H4 (cell line): ENCODE data around the gene RABIF. TPM values are rescaled to one million over a fixed set of nuclear protein-coding genes. Genes with fewer than 3 reads are reported as not detected.
"Not testable (repeated sequence)": the region's sequence is repeated elsewhere in the genome, so short reads cannot be mapped to it uniquely, and the experiment has no call there.

ENCODE experiments used
- DNase-seq: peaks from one replicate; pipeline ENCODE4 v3.0.0-alpha.2; 2015; ENCODE audit warnings: low spot score
- total RNA-seq: library from RNA; depleted of rRNA; stranded (reverse); fragments of >200 nt; shearing (Covaris generic); gene quantifications from 2 replicates; pipeline ENCODE4 v1.2.3, GENCODE V29; 2014; rRNA removed

Gene RABIF
- 6.4 and 7.5 TPM in 2 replicates for total RNA-seq

DNA sequence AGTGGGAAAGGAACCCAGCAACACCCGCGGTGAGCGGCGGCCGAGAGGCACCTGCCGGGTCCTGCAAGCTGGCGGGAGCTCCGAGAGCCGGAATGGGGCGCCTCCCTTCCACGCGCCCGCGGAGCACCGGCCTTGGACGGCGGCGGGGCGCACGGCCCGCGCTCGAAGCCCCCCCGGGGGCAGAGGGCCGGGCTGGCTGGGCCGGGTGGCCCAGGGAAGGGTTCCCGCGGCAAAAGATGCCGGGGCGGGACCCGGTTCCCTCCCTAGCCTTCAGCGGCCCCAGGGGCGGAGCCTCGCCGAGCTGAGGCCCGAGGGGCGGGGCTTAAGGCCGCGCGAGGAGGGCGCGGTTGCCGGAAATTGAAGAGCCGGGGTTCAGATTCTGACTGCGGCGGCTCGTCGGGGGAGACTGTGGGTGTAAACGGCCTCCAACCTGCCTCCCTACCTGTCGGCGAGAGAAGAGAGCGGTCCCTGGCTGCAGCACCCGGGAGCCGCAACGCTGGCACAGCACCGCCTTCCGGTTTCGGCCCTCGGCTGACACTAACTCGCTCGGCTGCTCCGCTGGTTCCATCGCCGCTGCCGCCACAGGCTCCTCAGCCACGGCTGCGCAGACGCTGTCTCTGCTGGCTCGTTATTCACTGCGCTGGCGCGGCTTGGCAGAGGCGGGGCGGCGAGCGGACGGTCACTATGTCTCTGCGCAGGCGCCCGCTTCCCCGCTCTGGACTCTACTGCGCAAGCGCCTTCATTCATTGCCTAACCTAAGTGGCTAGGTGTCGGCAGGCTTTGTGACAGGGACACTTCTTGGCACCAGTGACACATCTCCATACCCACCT, at the start of gene RABIF:
Gene RABIF (minus strand): TSS at position 619 of the 830 bp plus-strand sequence. CDS start 51 bp downstream, at position 568.
- peak; percentile 94 for DNase-seq

DNA sequence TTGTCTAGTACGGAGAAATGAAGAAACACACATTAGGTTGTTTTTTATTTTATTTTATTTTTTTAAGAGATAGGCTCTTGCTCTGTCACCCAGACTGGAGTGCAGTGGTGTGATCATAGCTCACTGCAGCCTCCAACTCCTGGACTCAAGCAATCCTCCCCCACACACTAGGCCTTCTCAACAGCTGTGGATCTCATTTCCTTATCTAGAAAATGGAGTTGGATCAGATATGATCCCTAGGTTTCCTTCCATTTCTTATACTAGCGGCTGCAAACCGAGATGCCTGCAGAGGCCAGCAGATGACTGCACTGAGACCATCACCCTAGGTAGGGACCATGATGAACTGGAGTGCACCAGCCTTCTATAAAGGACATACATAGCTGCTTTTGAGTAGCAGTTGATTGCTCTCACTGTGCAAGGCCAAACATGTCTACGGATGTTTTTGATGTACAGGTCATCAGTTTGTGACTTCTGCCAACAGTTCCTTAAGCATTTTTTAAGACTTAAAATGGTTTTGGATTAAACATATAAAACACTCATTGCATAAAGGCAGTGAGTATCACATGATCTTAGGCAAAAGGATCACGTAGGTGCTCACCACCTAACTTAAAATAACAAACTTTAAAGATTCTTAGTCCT, 49.5 kb upstream of the RABIF start:
- no peak for DNase-seq

DNA sequence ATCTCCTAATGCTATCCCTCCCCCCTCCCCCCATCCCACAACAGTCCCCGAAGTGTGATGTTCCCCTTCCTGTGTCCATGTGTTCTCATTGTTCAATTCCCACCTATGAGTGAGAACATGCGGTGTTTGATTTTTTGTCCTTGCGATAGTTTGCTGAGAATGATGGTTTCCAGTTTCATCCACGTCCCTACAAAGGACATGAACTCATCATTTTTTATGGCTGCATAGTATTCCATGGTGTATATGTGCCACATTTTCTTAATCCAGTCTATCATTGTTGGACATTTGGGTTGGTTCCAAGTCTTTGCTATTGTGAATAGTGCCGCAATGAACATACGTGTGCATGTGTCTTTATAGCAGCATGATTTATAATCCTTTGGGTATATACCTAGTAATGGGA, 47.5 kb upstream of the RABIF start:
- not testable (repeated sequence) for DNase-seq

DNA sequence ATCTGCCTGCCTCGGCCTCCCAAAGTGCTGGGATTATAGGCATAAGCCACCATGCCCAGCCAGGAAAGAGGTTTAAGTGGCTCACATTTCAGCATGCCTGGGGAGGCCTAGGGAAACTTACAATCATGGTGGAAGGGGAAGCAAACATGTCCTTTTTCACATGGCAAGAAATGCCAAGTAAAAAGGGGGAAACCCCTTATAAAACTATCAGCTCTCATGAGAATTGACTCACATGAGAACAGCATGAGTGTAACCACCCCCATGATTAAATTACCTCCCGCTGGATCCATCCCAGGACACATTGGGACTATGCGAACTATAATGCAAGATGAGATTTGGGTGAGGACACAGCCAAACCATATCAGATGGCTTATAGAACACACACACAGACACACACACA, 46.9 kb upstream of the RABIF start:
- no peak for DNase-seq

DNA sequence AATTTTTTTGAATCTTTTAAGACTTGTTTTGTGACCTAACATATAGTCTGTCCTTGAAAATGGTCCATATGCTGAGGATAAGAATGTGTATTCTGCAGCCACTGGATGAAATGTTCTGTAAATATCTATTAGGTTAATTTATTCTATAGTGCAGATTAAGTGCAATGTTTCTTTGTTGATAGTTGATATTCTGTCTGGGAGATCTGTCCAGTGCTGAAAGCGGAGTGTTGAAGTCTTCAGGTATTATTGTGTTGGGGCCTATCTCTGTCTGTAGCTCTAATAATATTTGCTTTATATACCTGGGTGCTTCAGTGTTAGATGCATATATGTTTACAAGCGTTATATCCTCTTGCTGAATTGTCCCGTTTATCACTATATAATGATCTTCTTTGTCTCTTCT, 45.8 kb upstream of the RABIF start:
- no peak for DNase-seq

DNA sequence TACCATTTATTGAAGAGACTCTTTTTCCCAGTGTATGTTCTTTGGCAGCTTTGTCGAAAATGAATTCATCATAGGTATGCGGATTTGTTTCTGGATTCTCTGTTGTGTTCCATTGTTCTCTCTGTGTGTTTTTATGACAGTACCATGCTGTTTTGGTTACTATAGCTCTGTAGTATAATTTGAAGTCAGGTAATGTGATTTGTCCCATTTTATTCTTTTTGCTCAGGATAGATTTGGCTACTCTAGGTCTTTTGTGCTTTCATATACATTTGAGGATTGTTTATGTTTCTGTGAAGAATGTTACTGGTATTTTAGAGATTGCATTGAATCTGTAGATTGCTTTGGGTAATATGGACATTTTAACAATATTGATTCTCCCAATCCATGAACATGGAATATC, 43.5 kb upstream of the RABIF start:
- no peak for DNase-seq

DNA sequence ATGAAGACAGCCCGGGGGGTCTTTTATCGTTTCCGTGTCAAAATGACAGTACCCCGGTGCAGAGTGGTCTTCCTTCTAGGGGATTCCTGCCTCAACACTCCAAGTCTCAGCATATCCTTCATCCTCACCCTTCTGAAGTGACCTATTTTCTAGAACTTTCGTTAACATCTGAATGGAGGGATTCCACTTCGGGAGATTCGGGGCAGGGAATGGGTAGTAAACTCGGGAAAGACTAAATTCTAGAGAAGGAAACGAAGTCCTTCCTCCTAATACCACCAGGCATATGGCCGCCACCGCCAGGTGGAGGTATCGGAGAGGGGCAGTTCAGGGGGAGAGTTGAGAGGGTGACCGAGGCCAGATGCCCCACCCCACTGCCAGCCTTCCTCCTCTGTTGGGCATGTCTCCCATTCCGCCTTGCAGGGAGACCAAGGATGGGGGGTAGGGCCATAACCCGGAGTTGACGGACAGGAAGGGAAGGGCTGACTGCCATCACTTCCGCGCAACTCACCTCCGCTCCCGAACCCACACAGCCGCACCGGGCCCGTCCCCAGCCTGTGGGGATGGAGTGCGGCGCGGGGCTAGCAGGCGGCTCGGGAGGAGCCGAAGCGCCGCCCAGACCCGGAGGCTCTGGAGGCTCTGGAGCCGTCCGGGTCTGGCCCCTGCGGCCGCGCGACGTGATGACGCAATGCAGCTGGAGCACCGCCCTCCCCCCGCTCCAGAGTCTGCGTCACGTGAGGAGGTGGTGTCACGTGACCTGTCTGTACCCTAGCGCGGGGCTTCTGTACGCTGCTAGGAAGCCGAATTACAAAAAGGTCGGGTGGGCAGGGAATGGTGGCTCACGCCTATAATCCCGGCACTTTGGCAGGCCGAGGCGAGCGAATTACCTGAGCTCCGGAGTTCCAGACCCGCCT, 37.9 kb upstream of the RABIF start, which contains the start of gene KLHL12:
Gene KLHL12 (minus strand): TSS at position 654 of the 911 bp plus-strand sequence. CDS start 2,072 bp downstream, outside the sequence.
- peak; percentile 95 for DNase-seq

DNA sequence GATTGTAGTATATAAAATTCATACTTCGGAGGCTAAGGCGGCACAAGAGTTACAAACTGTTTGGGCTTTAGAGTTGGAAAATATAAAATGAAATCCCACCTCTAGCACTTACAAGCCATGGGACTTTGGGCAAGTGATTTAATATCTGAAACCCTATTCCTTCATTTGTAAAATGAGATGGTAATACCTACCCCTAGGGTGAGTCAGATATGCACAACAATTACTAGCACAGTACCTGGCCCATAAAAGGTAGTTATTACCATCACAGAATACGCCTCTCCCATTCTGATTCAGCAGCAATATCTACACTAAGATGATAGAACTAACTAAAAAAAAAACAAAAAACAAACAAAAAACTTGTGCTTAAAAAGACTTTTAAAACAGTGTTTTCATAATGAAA, 34.6 kb upstream of the RABIF start:
- DNase-seq, result no peak

DNA sequence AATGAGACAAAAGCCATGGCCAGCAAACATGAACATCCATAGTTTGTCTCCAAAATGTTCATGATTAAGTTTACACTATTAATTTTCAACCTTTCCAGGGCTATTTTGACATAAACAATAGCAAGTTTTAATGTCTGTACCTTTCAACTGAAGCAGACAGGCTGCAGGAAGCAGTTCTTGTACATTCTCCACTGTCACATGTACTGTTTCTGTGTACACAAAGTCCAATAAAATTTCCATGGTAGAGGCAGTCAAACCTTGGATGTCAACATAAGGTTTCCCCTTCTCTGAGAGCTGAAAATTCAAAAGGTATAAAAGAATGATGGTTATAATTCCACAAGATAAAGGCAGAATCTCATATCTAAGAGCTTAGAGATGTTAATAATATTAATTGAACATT, 30.7 kb upstream of the RABIF start:
- DNase-seq, result no peak

DNA sequence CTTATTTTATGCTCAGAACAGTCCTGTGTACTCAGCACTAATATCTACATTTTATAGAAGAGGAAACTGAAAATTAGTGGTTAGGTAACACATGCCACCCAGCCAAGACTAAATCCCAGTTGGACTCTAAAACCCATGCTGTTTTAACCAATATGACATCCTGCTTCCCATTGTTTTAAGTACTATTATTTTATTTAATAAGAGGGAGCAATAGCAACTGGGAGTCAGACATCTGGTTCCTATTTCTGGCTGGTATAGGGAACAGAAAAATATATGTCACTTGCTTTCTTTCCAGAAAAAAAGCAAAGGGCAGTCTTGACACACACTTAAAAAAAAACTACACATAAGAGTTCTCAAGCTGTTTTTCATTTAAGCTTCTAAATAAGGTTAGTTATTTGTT, 26.2 kb upstream of the RABIF start:
- no peak for DNase-seq

DNA sequence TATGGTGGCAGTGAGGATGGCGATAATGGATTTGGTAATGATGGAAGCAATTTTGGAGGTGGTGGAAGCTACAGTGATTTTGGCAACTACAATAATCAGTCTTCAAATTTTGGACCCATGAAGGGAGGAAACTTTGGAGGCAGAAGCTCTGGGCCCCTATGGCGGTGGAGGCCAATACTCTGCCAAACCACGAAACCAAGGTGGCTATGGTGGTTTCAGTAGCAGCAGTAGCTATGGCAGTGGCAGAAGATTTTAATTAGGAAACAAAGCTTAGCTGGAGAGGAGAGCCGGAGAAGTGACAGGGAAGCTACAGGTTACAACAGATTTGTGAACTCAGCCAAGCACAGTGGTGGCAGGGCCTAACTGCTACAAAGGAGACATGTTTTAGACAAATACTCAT, 23.5 kb upstream of the RABIF start:
- not testable (repeated sequence) for DNase-seq

DNA sequence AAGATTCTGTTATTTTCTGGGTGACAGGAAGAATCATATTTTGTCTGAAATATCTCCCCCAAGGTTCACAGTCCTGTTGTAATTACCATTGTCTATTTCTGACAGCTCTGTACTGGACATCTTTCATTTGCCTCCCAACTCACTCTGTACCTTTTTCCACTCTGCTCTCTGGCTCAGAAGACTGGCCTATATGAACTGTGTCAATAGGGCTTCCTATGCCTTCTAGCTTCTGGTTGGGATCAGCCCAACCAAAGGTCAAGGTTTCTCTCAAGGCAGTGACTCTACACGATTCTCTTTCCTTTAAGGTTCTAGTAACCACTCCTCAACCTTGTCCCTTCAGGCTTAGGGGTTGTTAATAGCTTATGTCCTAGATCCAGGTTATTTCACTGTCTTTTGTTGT, 20.5 kb upstream of the RABIF start:
- DNase-seq, result no peak

DNA sequence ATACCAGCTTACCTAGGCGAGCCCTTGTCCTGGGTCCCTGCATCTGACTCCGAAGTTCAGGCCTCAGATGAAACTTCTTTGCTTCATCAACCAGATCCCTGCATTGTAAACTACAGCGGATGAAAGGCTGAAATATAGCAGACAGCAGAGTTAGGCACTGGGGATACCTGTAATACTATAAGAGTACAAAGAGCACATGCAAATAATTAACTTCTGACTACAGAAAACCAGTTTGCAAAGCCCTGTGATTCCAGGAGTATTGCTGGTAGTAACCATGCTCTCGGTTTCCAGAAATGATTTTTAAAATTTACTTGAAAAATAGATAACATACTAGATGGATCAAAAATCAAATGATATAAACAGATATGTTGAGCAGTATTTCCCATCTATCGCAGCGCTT, 20.0 kb upstream of the RABIF start:
- no peak for DNase-seq

DNA sequence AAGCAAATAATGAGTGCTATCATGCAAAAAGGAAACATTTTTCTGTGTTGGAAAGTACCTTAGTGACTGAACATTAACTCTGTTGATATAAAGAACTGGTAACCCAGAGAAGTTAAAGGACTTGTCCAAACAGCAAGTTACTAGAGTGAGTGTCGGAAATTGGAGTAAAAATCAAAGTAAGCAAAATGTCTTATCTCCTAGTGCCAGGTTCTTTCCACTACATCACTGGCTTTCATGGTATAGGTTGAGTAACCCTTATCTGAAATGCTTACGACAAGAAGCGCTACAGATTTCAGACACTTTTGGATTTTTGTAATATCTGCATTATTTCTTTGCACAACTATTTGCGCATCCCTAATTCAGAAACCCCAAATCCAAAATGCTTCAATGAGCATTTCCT, 16.4 kb upstream of the RABIF start:
- no peak for DNase-seq

DNA sequence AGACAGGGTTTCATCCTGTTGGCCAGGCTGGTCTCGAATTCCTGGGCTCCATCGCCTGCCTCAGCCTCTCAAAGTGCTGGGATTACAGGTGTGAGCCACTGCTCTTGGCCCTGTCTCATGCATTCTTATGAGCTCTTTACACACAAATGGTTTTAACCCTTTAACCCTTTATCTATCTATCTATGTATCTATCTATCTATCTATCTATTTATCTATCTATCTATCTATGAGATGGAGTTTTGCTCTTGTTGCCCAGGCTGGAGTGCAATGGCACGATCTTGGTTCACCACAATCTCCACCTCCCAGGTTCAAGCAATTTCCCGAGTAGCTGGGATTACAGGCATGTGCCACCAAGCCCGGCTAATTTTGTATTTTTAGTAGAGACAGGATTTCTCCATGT, 14.9 kb upstream of the RABIF start:
- not testable (repeated sequence) for DNase-seq

DNA sequence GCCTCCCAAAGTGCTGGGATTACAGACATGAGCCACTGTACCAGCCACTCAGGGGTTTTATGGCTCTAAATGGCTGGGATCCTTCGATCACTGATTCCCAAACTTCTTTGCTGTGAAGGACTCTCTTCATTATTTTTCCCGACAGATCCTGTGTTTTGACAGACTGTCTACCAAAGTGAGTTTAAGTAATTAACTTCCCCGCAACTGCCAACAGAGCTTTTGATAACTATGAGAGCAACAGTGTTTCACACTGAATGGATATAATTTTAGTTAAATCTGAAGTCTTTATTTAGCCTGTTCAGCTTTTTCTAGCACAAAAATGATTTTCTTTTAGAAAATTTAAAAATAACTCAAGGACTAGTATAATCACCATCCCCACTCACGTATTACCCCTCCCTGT, 12.6 kb upstream of the RABIF start:
- DNase-seq, result no peak

DNA sequence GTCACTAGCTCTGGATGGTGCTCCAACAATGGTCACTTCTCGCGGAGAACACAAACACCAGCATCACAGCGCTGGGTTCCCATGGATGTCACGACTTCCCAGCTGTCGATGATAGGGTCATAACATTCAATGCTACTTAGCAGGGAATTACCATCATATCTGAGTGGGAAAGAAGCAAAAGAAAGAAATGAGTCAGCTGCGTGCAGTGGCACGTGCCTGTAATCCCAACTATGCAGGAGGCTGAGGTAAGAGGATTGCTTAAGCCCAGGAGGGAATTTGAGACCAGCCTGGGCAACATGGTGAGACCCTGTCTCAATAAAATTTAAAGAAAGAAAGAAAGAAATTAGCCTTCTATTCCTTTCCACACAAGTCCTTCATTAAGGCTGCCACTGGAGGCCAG, 3.6 kb upstream of the RABIF start:
- DNase-seq, result no peak

DNA sequence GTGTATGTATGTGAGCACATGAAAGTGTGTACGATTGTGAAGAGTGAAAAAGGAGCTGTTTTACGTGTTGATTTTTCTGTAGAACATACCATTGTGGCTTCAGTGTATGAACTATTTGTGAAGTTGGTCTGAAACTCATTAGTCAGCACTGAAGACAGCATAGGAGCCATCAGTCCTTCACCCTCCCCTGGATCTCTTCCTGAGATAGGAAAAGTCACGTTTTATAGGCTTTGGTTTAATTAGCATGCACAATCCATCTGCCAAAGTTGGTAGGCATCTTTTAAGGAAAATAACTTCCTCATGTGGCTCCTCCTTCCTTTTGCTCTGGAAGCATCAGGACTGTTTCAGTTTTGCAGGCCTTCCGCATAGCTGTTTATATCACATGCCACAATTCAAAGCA, 1.4 kb upstream of the RABIF start:
- no peak for DNase-seq

DNA sequence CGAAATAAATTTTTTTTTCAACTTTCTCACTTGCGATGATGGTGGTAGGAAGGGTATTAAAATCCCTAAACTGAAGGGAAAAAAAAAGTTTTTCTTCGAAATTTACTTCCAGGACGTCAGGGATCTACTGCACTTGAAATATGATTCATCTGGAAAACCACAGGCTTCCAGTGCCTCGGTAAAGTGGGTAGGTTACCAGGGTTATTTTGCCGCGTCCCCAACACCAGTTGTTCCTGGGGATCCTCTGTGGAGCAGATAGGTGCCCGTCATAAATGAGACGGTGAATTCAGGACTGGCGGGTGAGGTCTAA, 773 bp downstream of the RABIF start:
- DNase-seq, result no peak

DNA sequence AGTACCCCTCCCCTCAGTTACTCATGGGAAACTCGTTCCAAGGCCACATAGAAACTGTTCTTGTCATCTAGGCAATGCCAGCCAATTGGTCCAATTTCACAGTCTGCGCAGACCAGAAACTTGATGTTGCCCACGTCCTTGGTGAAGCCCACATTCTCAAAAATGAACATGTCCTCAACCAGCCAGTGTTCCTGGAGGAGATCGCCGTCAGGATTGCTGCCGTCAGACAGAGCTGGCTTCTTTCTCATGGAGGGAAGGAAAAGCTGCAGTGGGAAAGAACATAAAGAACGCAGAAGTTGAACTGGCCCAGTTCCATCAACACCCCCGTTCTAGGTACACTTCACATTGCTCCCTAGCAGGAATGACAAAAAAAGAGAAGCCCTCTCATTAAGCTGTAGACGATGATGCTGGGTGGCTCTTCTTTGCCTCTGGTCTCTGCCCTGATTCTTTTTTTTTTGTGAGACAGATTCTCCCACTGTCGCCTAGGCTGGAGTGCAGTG, 7.9 kb downstream of the RABIF start:
- DNase-seq, result no peak

DNA sequence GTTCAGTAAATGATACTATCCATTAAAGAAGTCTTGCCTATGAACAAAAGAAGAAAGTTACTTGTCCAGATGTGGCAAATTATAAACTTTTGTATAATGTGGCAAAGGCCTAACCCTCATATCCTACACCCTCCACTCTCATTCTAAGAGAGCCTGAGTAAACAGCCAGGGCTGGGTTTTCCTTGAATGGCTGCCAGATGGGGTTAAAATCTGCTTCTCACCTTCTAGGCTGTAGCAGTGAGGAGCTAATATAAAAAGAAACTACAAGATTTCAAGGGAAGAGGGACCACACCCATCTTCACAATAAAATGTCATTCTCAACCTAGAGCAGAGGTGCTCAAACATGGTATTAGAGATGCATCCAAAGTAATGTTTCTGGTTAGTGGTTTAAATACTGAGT, 8.9 kb downstream of the RABIF start:
- DNase-seq, result no peak

DNA sequence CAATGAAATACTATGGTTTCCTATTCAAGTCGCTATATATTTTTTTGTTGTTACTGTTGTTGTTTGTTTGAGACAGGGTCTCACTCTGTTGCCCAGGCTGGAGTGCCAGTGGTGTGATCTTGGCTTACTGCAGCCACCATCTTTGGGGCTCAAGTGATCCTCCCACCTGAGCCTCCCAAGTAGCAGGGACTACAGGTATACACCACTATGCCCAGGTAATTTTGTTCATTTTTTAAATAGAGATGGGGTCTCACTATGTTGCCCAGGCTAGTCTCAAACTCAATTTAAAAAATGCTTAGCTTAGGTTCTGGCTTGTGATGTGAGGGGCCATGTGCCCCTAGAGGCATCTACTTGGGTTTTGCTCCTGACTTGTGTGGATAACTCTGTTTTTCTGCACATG, 9.8 kb downstream of the RABIF start:
- DNase-seq, result no peak
